HepG2 (cell line): ENCODE results near the gene HPD.
A peak's percentile ranks its signal among the peaks of the same experiment; 100 is the strongest.

Experiments
- CBX2 ChIP-seq, 2 experiments: fragments of 200-600 bp in 1 of 2; sonication (generic); formaldehyde crosslinking in 1 of 2; IDR thresholded peaks; 2 replicates each; pipeline versions ENCODE4 v1.7.0 to v1.8.1; 2018 to 2022; ENCODE audit warnings: low read depth in 2 of 2, low read length in 1 of 2, mild to moderate bottlenecking in 1 of 2, missing genetic modification reagents in 1 of 2
- CEBPB ChIP-seq: IDR thresholded peaks from 2 replicates; pipeline ENCODE4 v1.6.1; 2011; ENCODE audit warnings: low read depth, low read length, improper control_type of control experiment, borderline replicate concordance
- CEBPG ChIP-seq: IDR thresholded peaks from 2 replicates; pipeline ENCODE4 v1.6.1; 2016
- CREB1 ChIP-seq, 2 experiments: fragments of 450-650 bp in 1 of 2; IDR thresholded peaks; 2 replicates each; pipeline ENCODE4 v1.6.1; 2016 to 2017; ENCODE audit warnings: control low read depth in 1 of 2, mild to moderate bottlenecking in 1 of 2, missing compliant biosample characterization in 1 of 2, missing genetic modification characterization in 1 of 2
- ESRRA ChIP-seq: sonication (generic); formaldehyde crosslinking; IDR thresholded peaks from 2 replicates; pipeline ENCODE4 v1.5.1; 2020; ENCODE audit warnings: mild to moderate bottlenecking, low read depth, missing genetic modification reagents
- GATA4 ChIP-seq: sonication (generic); IDR thresholded peaks from 2 replicates; pipeline ENCODE4 v1.6.1; 2016; ENCODE audit warnings: antibody characterized with exemption, low read depth, borderline replicate concordance
- HINFP ChIP-seq: sonication (generic); formaldehyde crosslinking; IDR thresholded peaks from 2 replicates; pipeline ENCODE4 v1.4.0; 2020; ENCODE audit warnings: low read depth, mild to moderate bottlenecking, missing genetic modification reagents
- PCBP1 ChIP-seq: fragments of 200-400 bp; formaldehyde crosslinking; IDR thresholded peaks from 2 replicates; pipeline ENCODE4 v1.6.1; 2017; ENCODE audit warnings: mild to moderate bottlenecking, low read depth, low read length, borderline replicate concordance
- POLR2AphosphoS5 ChIP-seq: IDR thresholded peaks from 2 replicates; pipeline ENCODE4 v1.6.1; 2012; ENCODE audit warnings: low read depth, low read length
- SIX4 ChIP-seq: sonication (generic); formaldehyde crosslinking; IDR thresholded peaks from 2 replicates; pipeline ENCODE4 v1.4.0; 2020; ENCODE audit warnings: missing genetic modification reagents
- ZNF678 ChIP-seq: sonication (generic); formaldehyde crosslinking; IDR thresholded peaks from 2 replicates; pipeline ENCODE4 v1.4.0; 2020; ENCODE audit warnings: mild to moderate bottlenecking, missing genetic modification reagents

- TF ChIP-seq CBX2 (IDR thresholded peaks at IDR 0.05; ENCODE audit: low read depth, low read length) (no peak), CBX2 (CRISPR knock-in tag; IDR thresholded peaks at IDR 0.05; ENCODE audit: low read depth) (no peak), HINFP (CRISPR knock-in tag) (no peak), CEBPG (CRISPR knock-in tag) (no peak), ESRRA (CRISPR knock-in tag) (no peak), PCBP1 (0 out of 2 replicates have a peak, but pooled peaks have one; percentile 19), ZNF678 (CRISPR knock-in tag) (no peak), CEBPB (no peak), CREB1 (IDR thresholded peaks at IDR 0.05) (no peak), CREB1 (CRISPR knock-in tag; IDR thresholded peaks at IDR 0.05) (no peak), POLR2AphosphoS5 (no peak), GATA4 (no peak), SIX4 (no peak)
These were observed 47.0 kb downstream of the HPD start for GRCh38 chr12:121811434-121812319.
